Measurements from ENCODE around the gene C19orf53.
"Not testable (repeated sequence)": the region's sequence is repeated elsewhere in the genome, so short reads cannot be mapped to it uniquely, and the experiment has no call there.

Gene C19orf53

DNA sequence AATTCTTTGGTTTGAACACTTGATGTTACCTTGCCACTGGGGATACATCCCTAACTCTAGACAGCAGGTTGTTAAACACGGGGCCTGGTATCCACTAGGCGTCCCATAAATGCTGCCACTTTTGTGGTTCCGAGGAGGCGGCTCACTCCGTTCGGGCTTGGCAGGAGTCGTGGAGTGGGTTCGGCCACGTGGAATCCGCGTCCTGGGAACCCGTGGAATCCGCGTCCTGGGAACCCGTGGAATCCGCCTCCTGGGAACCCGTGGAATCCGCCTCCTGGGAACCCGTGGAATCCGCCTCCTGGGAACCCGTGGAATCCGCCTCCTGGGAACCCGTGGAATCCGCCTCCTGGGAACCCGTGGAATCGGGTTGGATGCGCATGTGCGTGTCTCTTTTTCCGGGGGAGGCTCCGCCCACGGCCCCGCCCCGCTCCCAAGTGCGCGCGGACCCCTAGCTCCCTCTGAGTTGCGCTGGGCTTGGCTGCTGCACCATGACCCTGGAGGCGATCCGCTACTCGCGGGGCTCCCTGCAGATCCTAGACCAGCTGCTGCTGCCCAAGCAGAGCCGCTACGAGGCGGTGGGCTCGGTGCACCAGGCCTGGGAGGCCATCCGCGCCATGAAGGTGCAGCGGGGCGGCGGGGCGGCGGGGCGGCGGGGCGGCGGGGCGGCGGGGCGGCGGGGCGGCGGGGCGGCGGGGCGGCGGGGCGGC, 10.0 kb upstream of the C19orf53 start, which contains the start of gene MRI1:
Gene MRI1, plus strand, starts transcription at position 422 of the 707 bp plus-strand sequence. Its CDS starts 67 bp downstream, at position 489.
- peak; percentile 81 for DNase-seq

DNA sequence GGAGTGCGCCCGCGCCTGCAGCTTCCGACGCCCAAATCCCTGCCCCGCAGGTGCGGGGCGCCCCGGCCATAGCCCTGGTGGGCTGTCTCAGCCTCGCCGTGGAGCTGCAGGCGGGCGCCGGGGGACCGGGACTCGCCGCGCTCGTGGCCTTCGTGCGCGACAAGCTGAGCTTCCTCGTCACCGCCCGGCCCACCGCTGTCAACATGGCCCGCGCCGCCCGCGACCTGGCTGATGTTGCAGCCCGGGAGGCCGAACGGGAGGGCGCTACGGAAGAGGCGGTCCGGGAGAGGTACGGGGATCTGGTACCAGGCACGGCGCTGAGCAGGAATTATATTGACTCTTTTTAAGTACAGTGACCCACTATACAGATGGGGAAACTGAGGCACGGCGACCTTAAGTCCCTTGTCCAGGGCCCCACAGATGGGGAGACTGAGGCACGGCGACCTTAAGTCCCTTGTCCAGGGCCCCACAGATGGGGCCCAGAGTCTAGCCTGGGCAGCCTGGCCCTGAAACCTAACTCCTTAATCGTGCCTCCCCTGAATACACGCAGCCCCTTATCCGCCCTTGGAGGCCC, 9.3 kb upstream of the C19orf53 start:
- DNase-seq = peak; percentile 63

DNA sequence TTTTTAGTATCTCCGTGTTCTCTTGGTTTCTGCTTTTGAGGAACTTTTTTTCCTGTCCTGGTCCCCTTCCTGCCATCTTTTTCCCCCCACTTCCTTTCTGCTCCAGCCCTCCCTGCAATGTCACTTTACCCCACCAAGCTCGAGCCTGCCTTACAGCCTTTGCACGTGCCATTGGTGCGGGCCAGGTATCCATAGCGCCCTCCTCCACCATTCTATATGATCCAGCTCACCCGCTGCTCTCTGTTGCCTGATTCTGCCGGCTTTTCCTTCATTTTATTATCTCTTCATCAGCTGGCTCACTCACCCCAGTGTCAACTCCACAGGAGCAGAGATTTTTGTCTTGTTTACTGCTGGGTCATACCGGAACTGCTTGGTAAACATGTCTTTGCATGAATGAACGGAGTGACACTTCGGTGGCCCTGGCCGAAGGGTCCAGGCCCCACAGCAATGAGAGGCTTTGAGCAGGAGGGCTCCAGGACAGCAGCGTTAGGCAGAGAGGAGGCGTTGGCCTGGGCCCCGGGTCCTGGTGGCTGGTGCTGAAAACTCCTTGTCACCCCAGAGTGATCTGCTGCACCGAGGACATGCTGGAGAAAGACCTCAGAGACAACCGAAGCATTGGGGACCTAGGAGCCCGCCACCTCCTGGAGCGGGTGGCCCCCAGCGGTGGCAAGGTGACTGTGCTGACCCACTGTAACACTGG, 8.7 kb upstream of the C19orf53 start:
- DNase-seq = no peak

DNA sequence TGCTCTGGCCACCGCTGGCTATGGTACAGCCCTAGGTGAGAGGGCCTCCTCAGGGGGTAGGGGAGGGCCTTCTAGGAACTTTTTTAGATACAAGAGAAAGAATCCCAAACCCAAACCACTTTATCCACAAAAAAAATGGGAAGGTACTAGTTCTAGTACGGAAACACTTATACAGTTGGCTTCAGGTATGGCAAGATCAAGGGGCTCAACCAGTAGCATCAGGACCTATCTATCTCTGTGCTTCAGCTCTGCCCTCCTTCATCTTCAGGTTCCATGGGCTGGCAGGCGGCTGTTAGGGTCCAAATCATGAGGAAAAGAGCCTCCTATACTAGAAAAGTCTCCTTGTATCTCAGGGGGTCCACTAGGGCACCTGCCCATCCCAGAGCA, 8.2 kb upstream of the C19orf53 start:
- no peak for DNase-seq

DNA sequence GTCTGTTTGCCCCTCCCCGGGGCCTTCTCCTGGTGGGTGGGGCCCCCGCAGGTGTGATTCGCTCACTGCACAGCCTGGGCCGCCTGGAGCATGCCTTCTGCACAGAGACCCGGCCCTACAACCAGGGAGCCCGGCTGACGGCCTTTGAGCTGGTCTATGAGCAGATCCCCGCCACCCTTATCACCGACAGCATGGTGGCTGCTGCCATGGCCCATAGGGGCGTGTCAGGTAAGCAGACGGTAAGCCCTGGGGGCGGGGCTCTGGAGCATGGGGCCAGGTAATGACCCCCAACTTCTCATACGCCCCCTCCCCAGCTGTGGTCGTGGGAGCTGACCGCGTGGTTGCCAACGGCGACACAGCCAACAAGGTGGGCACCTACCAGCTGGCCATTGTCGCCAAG, 5.7 kb upstream of the C19orf53 start:
- no peak for DNase-seq

DNA sequence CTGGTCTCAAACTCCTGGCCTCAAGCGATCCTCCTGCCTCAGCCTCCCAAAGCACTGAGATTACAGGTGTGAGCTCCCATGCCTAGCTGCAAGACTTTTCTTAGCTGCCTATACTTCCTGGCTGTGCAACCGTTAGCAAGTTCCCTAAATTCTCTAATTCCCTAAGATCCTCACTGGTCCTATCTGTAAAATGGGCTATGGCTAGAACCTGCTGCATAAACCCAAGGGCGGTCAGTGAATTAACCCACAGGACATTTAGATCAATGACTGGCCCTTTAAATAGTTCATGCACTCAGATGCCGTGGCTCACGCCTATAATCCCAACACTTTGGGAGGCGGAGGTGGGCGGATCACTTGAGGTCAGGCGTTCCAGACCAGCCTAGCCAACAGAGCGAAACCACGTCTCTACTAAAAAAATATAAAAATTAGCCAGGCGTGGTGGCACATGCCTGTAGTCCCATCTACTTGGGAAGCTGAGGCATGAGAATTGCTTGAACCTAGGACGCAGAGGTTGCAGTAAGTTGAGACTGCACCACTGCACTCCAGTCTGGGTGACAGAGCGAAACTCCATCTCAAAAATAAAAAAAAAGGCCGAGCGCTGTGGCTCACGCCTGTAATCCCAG, 4.1 kb upstream of the C19orf53 start:
- no peak for DNase-seq

DNA sequence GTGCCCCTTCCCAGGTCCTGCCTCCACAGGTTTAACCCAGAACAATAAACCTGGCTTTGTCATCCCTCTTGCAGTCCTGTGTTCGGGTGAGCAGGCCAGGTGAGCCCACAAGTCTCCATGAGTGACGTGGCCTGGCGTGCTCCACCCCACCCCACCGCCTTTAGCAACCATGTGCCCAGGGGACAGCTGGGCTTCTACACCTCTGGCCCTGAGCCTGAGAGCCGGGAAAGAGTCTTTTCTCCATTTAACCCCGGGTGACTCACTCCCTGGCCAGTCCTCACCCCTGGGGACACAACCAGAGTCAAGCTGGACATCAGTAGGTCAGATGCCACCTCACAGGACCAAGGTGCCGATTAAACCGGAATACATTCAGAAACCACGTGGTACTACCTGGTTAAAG, 4.1 kb downstream of the C19orf53 start:
- DNase-seq = no peak

DNA sequence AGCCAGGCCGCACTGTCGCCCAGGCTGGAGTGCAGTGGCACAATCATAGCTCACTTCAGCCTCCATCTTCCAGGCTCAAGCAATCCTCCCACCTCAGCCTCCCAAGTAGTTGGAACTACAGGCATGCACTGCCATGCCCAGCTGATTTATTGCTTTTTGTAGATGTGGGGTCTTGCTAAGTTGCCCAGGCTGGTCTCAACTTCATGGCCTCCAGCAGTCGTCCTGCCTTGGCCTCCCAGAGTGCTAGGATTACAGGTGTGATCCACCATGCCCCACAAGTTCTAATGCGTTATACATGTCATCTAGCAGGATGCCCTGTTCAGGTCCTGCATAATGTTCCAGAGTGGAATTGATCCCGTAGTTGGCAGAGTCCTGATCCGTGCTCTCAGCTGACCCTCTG, 4.6 kb downstream of the C19orf53 start:
- no peak for DNase-seq

DNA sequence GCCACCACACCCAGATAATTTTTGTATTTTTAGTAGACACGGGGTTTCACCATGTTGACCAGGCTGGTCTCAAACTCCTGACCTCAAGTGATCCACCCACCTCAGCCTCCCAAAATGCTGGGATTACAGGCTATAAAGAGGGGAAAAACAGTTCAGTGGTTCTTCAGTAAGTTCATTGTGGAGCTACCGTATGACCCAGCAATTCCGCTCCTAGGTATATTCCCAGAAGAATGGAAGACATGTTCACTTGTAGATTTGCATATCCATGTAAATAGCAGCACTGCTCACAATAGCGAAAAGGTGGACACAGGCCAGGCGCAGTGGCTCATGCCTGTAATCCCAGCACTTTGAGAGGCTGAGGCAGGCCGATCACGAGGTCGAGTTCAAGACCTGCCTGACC, 5.5 kb downstream of the C19orf53 start:
- DNase-seq = not testable (repeated sequence)

DNA sequence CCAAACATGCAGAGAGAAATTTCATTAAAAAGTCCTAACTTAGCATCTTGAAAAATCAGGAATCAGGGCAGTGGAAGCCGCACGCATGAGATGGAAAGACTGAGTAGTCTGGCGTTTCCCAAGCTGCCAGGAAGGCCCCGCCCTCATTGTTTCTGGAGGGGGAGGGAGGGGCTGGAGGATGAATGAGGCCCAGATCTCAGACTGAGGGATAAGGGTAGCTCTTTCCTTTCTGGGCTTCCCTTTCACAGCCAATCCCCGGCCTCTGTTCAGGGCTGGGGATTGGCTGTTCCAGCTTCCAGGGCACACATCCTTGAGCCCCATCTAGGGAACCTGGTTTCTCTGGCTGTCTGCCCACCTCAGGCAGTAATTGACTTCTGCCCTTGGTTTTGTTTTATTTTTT, 7.3 kb downstream of the C19orf53 start:
- DNase-seq = no peak

DNA sequence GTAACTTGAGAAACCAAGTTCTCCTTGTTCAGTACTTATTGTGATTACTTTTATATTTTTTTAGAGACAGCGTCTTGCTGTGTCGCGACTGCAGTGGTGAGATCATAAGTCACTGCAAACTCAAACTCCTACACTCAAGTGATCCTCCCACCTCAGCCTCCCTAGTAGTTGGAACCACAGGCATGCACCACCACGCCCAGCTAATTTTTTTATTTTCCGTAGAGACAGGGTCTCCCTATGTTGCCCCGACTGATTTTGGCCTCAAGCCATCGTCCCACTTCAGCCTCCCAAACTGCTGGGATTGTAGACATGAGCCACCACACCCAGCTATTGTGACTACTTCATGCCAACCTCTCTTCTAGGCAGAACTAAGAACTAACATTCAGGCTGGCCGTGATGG, 8.3 kb downstream of the C19orf53 start:
- DNase-seq = no peak

DNA sequence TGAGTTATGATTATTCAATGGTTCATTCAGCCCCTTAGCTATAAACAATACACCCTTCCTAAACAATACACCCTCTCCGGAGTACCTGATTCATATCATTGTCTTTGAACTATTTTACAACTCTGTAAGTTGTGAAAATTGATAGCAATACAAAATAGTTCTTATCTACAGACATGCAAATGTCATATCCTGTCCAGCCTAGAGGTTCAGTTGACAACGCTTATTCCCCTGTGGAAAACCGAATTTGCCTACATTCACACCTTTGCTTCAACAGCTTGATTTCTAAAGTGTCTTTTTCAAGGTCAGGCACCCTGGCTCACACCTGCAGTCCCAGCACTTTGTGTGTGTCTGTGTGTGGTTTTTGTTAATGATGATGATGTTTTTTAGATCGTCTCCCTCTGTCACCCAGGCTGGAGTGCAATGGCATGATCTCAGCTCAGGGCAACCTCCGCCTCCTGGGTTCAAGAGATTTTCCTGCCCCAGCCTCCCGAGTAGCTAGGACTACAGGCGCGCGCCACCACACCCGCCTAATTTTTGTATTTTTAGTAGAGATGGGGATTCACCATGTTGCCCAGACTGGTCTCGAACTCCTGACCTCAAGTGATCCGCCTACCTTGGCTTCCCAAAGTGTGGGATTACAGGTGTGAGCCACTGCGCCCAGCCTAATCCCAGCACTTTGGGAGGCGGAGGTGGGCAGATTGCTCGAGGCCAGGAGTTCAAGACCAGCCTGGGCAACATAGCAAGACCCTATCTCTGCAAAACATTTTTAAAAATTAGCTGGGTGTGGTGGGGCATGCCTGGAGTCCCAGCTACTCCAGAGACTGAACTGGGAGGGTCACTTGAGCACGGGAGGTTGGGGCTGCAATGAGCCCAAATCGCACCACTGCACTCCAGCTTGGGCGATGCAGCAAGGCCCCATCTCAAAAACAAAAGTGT, 9.6 kb downstream of the C19orf53 start:
- DNase-seq = no peak

DNA sequence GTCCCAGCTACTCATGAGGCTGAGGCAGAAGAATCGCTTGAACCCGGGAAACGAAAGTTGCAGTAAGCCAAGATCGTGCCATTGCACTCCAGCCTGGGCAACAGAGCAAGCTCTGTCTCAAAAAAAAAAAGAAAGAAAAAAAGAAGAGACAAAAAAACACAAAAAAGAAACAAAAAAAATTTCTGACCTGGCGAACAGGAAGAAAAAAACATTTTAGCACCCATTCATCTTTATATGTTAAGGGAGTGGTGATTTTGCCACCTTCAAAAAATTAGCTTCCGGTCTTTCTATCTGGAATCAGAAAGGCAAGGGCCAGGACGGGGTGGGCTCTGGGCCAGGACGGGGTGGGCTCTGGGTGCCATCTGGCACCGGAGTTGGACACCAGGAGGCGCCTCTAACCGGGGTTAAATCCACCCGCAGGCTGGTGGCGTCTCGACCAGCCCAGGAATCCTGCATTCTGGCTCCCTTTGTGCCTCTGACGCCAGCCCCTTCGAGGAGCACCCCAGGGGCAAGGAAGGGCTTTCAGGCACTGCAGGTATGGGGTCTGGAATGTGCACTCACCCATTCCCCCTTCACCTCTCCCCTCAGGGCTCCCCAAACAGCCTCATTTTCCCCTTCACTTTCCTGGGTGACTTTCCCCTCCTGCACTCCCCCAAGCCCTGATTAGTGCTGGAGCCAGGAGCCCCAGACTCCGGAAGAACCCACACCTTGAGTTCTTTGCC, 10.6 kb downstream of the C19orf53 start:
- peak; percentile 85 for DNase-seq

DNA sequence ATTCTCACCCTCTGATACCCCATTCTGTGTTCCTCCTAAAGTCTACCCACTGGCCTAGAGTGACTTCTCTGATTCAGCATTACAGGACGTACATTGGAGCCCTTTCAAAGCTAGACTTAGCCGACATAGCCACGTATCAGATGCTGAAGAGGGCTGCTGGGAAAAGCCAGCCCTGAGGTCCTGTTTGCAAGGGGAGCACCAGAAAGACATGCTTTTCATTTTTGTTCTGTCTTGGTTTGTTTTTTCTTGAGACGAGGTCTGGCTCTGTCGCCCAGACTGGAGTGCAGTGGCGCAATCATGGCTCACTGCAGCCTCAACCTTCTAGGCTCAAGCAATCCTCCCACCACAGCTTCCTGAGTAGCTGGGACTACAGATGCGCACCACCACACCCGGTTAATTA, 14.7 kb downstream of the C19orf53 start:
- peak; percentile 49 for DNase-seq

DNA sequence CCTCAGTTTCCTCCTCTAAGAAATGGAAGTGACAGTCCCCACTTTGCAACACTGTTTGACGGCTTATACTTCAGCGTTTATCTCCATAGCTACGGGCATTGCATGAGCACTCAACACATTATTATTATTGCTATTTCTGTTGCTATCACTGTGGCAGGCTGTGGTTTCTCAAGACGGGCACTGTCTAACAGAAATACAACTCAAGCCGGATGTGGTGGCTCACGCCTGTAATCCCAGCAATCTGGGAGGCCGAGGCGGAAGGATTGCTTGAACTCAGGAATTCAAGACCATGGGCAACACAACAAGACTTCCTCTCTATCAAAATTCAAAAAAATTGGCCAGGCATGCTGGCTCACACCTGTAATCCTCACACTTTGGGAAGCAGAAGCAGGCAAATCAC, 16.1 kb downstream of the C19orf53 start:
- peak; percentile 32 for DNase-seq

DNA sequence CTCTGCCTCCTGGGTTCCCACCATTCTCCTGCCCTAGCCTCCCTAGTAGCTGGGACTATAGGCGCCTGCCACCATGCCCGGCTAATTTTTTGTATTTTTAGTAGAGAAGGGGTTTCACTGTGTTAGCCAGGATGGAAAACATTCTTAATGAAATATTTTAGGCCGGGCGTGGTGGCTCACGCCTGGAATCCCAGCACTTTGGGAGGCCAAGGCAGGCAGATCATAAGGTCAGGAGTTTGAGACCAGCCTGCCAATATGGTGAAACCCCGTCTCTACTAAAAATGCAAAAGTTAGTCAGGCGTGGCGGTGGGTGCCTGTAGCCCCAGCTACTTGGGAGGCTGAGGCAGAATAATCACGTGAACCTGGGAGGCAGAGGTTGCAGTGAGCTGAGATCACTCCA, 19.1 kb downstream of the C19orf53 start:
- not testable (repeated sequence) for DNase-seq

DNA sequence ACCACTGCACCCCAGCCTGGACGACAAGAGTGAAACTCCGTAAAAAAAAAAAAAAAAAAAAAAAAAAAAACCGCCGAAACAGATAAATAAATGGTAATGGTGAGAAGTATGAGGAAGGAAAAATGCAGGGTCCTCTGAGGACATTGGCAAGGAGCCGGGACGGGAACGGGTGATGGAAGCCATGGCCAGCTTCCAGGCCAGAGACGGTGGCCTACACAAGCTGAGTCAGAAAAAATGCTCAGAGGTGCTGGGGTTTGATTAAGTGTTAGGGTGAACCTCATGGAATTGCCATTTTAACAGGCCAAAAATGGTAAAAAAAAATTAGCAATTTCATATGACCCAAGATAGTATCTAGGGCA, 20.1 kb downstream of the C19orf53 start:
- DNase-seq = no peak

DNA sequence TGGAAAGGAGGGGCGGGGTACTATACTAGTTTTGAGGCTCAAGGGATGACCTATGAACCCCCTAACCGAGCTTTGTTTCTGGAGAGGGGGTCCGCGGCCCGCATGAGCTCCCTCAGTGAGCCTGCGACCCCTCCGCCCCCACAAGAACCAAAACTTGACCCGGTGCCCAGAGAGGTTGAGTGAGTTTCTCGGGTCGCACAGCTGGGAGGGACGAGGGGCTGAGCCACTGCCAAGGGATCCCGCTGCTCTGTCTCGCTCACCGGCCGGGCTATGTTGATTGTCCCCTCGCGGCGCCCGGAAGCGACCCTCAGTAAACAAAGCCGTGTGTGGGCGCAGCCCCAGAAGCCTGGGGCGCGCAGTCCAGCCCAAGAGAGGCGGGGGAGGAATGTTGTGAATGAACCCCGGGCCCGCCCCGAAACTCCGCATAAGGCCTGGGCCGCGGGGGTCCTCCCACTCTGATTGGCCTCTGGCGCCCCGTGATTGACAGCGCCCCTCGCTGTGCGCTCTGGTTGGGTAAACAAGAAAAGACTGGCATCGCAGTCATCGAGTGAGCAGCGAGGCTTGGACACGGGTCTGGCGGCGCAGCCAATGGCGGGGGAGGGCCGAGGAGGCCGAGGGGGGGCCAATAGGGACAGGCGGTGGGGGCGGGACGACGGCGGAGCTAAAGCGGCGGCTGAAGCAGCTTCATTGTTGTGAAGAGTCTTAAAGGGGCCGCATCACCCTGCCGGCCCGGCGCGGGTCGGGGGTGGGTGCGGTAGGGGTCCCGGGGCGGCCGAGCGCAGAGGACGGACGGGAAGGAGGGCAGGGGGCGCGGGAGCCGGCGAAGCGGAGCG, 20.7 kb downstream of the C19orf53 start, which contains the start of gene ZSWIM4:
Gene ZSWIM4, plus strand, starts transcription at position 687 of the 833 bp plus-strand sequence. CDS start 206 bp downstream, outside the sequence.
- peak; percentile 96 for DNase-seq

DNA sequence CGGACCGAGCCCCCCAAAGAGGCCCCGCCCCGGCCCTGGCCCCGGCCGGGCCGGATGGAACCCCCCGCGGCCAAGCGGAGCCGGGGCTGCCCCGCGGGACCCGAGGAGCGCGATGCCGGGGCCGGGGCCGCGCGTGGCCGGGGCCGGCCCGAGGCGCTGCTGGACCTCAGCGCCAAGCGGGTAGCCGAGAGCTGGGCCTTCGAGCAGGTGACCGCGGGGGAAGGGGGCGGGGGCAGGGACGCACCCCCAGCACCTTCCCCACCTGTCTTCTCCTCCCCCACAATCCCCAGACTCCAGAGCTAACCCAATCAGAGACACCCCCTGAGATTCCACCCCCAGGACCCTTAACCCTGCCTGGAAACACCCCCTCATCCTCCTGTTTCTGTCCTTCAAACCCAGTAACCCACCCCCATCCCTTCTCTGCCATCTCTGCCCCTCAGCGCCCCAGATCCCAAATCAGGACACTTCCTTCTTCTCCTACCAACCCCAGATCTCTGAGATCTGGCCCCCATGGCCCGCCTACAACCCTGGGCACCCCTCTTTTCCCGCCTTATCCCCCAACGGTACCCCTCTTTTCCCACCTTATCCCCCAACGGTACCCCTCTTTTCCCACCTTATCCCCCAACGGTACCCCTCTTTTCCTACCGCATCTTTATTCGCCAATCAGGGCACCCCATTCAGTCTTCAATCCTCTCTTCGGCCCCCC, 21.5 kb downstream of the C19orf53 start:
- no peak for DNase-seq
